ENCODE results near the gene SEMA6A.

SEMA6A gene

DNA sequence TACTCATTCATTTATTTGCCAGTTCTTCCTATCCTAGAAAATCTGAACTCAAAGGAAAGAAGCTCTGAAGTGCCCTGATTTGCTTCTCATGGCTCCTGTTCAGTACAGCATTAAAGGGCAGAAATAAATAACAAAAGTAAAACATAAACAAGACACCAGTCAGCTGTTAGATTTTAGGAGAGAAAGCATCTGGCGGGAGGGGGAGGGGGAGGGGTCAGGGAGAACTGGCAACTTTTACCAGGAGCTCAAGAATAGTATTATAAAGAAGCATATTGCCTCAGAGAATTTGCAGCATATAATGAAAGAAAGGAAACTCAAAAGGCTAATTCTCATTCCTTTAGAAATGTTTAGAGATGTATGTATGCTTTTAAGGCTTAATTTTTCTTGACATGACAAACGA, 68.1 kb downstream of the SEMA6A start:
- TF ChIP-seq, protein P1, sequence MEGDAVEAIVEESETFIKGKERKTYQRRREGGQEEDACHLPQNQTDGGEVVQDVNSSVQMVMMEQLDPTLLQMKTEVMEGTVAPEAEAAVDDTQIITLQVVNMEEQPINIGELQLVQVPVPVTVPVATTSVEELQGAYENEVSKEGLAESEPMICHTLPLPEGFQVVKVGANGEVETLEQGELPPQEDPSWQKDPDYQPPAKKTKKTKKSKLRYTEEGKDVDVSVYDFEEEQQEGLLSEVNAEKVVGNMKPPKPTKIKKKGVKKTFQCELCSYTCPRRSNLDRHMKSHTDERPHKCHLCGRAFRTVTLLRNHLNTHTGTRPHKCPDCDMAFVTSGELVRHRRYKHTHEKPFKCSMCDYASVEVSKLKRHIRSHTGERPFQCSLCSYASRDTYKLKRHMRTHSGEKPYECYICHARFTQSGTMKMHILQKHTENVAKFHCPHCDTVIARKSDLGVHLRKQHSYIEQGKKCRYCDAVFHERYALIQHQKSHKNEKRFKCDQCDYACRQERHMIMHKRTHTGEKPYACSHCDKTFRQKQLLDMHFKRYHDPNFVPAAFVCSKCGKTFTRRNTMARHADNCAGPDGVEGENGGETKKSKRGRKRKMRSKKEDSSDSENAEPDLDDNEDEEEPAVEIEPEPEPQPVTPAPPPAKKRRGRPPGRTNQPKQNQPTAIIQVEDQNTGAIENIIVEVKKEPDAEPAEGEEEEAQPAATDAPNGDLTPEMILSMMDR (IDR thresholded peaks at IDR 0.05; ENCODE audit: control insufficient read depth, insufficient read depth, low read depth, low read length, missing control alignments) = no peak
- no peak for DNase-seq (ENCODE audit: low read depth)
- H3K4me3 ChIP-seq (ENCODE audit: control insufficient read depth, low read depth, low read length) = no peak overlapping the region

DNA sequence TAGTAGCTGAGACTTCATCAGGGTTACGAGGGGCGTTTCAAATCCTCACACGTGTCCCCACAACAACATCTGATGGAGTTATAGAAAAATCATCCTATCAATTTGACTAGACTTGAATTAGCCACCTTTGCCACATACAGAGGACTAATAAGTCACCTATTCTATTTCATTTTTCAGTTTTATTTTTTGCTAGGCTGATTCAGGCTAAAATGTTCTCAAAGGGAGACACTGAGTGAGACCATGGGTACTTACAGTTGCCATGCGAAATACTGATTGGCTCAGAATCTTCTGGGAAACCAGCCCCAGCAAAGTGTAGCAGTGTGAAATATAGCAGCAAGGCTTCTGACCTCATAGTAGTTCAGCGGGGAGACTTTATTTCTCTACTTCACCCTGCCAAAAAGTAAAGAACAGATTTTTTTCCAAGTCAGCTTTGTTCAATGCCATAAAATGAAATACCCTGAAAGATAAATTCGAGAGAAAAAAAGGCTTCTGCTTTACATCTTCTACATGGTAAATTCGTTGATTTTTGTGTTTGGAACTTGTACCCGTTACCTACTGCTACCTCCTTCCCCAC, 69.9 kb downstream of the SEMA6A start:
- no peak overlapping the region for H3K4me3 ChIP-seq (ENCODE audit: control insufficient read depth, low read depth, low read length)
- DNase-seq (ENCODE audit: low read depth) = no peak
- TF ChIP-seq, protein P1 (IDR thresholded peaks at IDR 0.05; ENCODE audit: control insufficient read depth, insufficient read depth, low read depth, low read length, missing control alignments) = no peak

DNA sequence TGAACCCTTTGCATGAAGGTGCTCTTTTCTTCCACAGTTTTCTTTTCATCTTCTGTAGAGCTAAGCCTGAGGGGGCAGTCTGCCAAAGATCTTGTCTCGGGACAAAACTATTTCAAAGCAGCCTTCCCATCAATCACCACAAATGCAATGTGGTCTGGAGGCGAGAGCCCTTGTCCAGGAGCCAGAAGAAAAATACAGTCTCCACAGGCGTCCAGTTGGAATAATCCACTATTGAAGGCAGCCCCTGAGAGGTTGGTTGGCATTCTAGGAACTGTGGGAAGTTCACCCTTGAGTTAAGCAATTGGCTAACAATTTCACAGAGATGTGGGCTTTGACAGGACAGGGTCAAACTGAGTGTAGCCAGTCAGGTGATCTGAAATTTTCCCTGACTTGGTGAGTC, 72.0 kb downstream of the SEMA6A start:
- H3K4me3 ChIP-seq (ENCODE audit: control insufficient read depth, low read depth, low read length) = no peak overlapping the region
- DNase-seq (ENCODE audit: low read depth) = no peak
- TF ChIP-seq, protein P1 (IDR thresholded peaks at IDR 0.05; ENCODE audit: control insufficient read depth, insufficient read depth, low read depth, low read length, missing control alignments) = no peak

DNA sequence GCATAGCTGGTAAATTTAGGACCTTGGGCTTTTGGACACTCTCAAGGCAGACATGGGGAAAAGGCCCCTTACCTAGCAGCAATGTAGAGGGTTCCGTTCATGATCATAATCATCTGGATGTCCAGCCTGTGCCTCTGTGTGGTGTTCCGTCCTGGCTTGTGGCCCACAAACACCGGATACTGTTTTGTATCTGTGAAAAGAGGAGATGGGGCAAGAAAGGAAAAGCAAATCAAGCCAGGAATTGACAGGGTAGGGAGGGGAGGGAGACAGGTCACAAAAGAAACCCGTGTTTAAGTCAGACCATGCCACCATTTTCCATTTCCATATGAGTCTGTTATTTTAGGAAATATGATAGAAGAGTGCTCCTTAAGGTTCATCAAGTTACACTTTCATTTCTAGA, 72.5 kb downstream of the SEMA6A start:
- H3K4me3 ChIP-seq (ENCODE audit: control insufficient read depth, low read depth, low read length) = no peak overlapping the region
- no peak for DNase-seq (ENCODE audit: low read depth)
- TF ChIP-seq, protein P1 (IDR thresholded peaks at IDR 0.05; ENCODE audit: control insufficient read depth, insufficient read depth, low read depth, low read length, missing control alignments) = no peak

DNA sequence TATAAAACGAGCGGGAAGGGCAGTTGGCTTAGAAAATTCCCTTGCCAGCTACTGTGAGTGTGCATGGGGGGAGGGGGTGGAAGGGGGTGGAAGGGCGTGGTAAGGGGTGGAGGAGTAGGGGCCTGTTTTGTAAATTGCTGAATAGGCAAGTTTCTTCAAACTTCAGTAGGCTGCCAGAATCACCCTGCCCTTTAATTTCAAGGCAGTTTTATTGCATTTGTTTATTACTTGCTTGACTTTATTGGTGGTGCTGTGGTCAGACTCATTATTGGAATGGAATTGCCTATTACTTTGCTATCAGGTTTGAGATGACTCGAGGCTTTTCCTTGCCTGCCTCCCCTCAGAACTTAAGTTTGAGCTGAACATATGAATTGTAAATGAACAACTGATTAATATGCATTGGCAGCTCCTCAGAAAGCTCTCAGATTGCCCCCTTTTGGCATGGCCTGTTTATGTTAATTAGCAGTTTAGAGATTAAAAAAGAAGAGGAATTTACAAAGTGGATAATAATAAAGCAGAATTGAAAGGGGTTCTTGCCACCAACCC, 76.0 kb downstream of the SEMA6A start:
- no peak overlapping the region for H3K4me3 ChIP-seq (ENCODE audit: control insufficient read depth, low read depth, low read length)
- TF ChIP-seq, protein P1 (IDR thresholded peaks at IDR 0.05; ENCODE audit: control insufficient read depth, insufficient read depth, low read depth, low read length, missing control alignments) = no peak
- DNase-seq (ENCODE audit: low read depth) = no peak

DNA sequence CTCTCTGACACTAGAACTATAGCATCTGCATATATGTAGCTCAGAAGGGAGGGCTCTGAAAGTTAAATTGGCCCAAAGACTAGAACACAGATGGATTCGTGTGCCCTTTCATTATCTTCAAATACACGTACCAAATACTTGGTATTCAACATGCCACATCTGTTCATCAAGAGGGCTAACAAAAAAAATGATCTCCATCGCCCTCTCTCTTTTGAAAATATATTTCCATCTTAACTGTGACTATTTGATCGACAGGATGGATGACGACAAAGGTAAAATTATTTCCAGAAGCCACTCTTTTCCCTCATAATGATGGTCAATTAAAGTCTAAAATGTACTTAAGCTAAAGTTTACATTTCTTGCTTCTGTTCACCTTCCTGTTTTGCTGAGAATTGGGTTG, 77.0 kb downstream of the SEMA6A start:
- TF ChIP-seq, protein P1 (IDR thresholded peaks at IDR 0.05; ENCODE audit: control insufficient read depth, insufficient read depth, low read depth, low read length, missing control alignments) = no peak

More for the DNA sequence above, 77.0 kb downstream of the SEMA6A start:
- no peak for DNase-seq (ENCODE audit: low read depth)
- H3K4me3 ChIP-seq (ENCODE audit: control insufficient read depth, low read depth, low read length) = no peak overlapping the region

All from AG09309 (cell line).